Measurements from ENCODE around the gene GFI1B. TPM values are rescaled to one million over a fixed set of nuclear protein-coding genes. Genes with fewer than 3 reads are reported as not detected.

GFI1B gene
- not detected for total RNA-seq

DNA sequence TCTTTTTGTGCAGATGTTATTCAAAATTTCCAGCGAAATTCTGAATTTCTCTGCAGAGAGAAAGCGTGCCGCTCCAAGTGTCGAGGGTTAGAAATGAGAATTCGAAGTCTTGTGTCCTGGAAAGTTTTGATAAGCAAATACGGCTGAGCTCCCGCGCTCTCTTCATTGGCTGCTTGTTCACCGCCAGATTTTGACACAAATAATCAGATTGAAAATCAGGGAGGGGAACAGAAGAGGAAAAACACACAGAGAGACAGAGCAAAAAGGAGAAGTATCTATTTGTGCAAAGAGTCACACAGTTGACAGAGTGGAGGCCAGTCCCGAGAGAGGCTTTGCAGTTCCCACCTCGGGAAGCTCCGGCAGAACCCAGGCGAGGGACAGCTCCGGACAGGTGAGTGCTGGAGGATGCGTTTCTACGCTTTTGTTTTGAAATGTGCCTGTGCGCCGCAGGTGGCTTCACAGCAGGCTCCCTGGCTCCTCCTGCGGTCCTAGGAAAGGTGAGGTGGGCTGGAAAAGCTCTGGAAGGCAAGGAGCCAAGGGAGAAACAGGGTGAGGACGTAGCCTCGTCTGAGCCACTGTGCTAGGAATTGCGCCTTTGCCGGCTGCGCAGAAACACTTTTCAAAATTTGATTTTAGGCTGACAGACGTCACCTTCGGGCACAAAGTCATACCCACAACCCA, at the start of gene GFI1B:
Gene GFI1B, plus strand, starts transcription at position 244 of the 681 bp plus-strand sequence. CDS start 7,985 bp downstream, outside the sequence.
- peaks cover 4% of the 10 kb centered on the region for H3K4me1 Mint-ChIP-seq
- no peak within 1 kb of the TSS for H3K4me3 Mint-ChIP-seq
- POLR2A ChIA-PET = no interaction called here
- CTCF ChIA-PET = interaction anchor here (0.8 to 3.4 kb wide), 4 partner anchors 9 to 43 kb away, joined by 3 to 10 read pairs (median 4); no protein-coding TSS in a partner anchor
- H3K9me3 Mint-ChIP-seq = no peaks in the 10 kb centered on the region
- DNase-seq = no peak
- peaks cover 49% of the 10 kb centered on the region for H3K27me3 Mint-ChIP-seq
- no peak within 1 kb of the TSS for H3K27ac Mint-ChIP-seq
- H3K36me3 Mint-ChIP-seq (ENCODE audit: low read depth) = no peaks in the 10 kb centered on the region

DNA sequence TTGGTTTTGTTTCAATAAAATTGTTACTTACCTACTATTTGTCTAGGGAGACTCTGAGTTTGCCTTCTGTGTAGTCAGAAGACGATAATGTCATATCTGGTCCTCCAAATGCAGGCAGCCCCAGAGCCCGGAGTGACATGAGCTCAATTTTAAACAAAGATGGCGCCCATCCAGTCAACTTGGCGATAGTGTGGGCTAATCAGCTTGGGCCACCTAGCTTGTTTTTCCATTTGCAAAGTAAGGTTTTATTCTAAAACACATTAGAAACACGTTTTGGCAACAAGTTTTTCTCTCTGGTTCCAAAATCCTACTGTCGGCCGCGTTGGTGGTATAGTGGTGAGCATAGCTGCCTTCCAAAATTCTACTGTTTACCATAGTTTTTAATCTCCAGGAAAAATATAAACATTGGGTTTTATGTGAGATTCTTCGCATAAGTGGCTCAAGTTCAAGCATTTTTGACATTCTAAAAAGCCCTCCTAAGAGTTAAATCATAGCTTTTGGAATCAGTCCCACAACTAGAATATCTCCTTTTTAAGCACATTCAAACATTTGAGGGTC, 47.2 kb upstream of the GFI1B start:
- Mint-ChIP-seq H3K9me3 (no peaks in the 10 kb centered on the region), H3K4me3 (no peak overlapping the region), H3K4me1 (no peaks in the 10 kb centered on the region), H3K36me3 (ENCODE audit: low read depth) (peaks cover 26% of the 10 kb centered on the region), H3K27ac (no peak overlapping the region), H3K27me3 (no peaks in the 10 kb centered on the region)
- POLR2A ChIA-PET = interaction anchor here (1.5 kb wide), 1 partner anchor 14 kb away, joined by 3 read pairs; no protein-coding TSS in a partner anchor
- CTCF ChIA-PET = interaction anchor here (1.5 kb wide), 1 partner anchor 69 kb away, joined by 3 read pairs; no protein-coding TSS in a partner anchor
- no peak for DNase-seq

DNA sequence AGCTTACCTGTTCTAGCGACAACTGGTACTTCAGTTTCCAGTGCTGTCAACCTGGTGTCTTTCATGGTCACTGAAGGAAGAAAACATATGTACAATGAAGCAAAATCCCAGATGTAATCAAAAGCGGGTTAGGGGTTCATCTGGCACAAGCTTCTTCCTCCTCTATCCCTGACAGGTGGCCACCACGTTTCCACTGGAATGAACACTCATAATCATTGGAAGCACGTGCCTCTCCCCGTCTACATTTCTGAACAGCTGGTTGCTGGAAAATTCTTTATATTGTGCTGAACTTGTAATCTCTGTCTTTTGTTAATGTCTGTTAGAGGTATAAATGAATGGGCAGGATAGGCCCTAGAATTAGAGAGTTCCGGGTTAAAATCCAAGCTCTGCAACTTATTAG, 43.5 kb upstream of the GFI1B start:
- POLR2A ChIA-PET = interaction anchor here (1.1 to 2.8 kb wide), 2 partner anchors 8 to 10 kb away, joined by 4 to 18 read pairs; partner anchors contain the start of gene TSC1
- no peaks in the 10 kb centered on the region for H3K4me1 Mint-ChIP-seq
- peaks cover 12% of the 10 kb centered on the region for H3K36me3 Mint-ChIP-seq (ENCODE audit: low read depth)
- DNase-seq = no peak
- CTCF ChIA-PET = interaction anchor here (0.8 to 1.8 kb wide), 2 partner anchors 8 to 37 kb away, joined by 4 read pairs; no protein-coding TSS in a partner anchor
- H3K9me3 Mint-ChIP-seq = no peaks in the 10 kb centered on the region
- no peaks in the 10 kb centered on the region for H3K27me3 Mint-ChIP-seq
- H3K27ac Mint-ChIP-seq = no peak overlapping the region
- no peak overlapping the region for H3K4me3 Mint-ChIP-seq

DNA sequence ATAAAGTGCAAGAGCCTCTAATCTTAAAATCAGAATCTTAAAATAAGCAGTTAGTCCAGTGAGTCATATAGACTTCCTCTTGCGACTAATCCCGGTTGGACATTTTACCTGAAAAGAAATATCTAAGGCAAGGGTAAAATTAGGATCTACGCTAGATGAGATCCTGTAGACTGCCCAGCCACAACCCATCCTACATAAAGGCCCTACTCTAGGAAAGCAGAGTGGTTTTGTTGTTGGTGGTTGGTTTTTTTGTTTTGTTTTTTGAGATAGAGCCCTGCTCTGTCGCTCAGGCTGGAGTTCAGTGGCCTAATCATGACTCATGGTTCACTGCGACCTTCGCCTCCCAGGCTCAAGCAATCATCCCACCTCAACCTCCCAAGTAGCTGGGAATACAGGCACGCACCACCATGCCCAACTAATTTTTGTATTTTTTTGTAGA, 41.0 kb upstream of the GFI1B start:
- no peak for DNase-seq
- Mint-ChIP-seq H3K4me3 (no peak overlapping the region), H3K27ac (no peak overlapping the region), H3K27me3 (no peaks in the 10 kb centered on the region), H3K36me3 (ENCODE audit: low read depth) (peaks cover 3% of the 10 kb centered on the region), H3K9me3 (no peaks in the 10 kb centered on the region), H3K4me1 (peaks cover 4% of the 10 kb centered on the region)
- CTCF ChIA-PET = no interaction called here
- POLR2A ChIA-PET = no interaction called here

DNA sequence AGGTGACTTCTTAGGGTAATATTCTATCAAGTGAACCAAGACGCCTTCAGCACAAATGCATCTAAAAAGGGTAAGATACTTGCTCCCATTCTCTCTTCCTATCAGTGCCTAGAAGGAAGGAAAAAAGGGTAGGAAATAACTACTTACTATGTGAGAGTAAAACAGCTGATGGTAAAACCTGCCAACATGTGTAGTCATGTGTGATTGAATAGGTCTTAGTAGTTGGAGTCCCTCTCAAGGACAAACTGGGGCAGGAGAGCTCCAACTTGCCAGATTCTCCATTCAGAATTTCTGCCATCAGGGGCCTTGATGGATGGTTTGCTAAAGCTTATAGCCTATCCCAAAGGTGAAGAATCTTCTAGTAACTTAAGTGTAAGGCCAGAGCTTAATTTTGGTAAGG, 39.3 kb upstream of the GFI1B start:
- POLR2A ChIA-PET = no interaction called here
- Mint-ChIP-seq H3K4me1 (peaks cover 17% of the 10 kb centered on the region), H3K27me3 (no peaks in the 10 kb centered on the region), H3K9me3 (no peaks in the 10 kb centered on the region), H3K27ac (no peak overlapping the region), H3K36me3 (ENCODE audit: low read depth) (peaks cover 3% of the 10 kb centered on the region), H3K4me3 (no peak overlapping the region)
- no peak for DNase-seq
- CTCF ChIA-PET = no interaction called here

DNA sequence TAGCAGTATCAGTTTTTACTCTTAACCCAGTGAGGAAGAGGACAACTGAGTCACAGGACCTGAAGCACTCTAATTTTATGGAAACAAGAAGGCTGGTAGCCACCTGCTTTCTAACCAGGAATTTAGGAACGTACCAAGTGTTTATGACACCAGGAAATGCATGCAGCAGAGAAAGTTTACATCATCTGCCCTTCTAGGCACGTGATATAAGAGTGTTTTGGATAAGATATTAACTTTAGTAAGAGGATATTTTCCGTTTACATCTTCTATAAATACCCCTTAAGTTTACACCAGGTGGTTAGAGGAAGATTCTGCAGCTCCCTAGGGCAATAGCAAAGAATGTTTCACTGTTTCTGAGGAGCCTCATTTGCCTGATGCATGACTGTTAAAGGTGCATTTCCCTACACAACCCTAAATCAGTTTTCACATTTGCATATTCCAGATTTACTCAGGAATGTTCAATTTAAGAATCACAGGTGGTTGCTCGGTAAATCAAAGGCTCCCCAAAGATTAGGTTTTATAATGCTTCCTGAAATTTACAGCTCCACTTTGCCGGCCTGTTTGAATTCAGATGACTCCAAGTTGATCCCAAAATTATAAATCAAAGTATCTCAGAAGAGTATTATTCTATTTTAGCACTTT, 35.8 kb upstream of the GFI1B start:
- no peak for DNase-seq
- peaks cover 3% of the 10 kb centered on the region for H3K36me3 Mint-ChIP-seq (ENCODE audit: low read depth)
- H3K27ac Mint-ChIP-seq = no peak overlapping the region
- peak overlapping the region; percentile 91 for H3K4me3 Mint-ChIP-seq
- ChIA-PET CTCF (interaction anchor here (1.6 kb wide), 1 partner anchor 201 kb away, joined by 4 read pairs; no protein-coding TSS in a partner anchor), POLR2A (interaction anchor here (0.9 to 3.7 kb wide), 2 partner anchors 8 to 88 kb away, joined by 4 to 27 read pairs; partner anchors contain the start of gene GTF3C5)
- no peaks in the 10 kb centered on the region for H3K27me3 Mint-ChIP-seq
- peaks cover 26% of the 10 kb centered on the region for H3K4me1 Mint-ChIP-seq
- no peaks in the 10 kb centered on the region for H3K9me3 Mint-ChIP-seq

DNA sequence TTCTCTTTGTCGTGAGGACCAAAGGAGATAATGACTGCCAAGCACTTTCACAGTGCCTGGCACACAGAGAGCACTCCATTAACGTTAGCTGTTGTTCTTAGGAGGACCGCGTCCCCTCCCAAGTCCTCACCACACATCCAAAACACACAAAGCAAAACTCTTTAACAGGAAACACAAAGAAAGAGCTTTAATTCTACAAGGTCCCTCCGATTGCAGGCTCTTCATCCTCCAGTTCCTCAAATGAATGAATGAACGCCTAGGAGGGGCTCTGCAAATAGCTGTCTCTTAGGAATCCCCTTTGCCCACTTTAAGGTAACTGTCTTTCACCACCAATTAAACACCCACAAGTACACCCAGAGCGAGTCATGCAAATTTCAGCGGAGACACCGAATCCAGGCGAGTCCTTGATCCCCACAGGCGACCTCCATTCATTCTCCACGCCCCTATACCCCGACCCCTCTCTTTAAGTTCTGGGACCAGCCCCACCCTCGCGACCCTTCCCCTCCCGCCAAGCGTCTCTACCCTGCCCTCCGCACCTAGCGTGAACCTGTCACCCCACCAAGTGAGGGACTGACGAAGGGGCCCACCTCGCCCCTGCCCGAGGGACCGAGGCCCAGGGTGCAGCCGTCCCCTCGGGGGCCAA, 34.7 kb upstream of the GFI1B start:
- Mint-ChIP-seq H3K27me3 (no peaks in the 10 kb centered on the region), H3K4me3 (peak overlapping the region; percentile 91), H3K36me3 (ENCODE audit: low read depth) (peaks cover 3% of the 10 kb centered on the region), H3K9me3 (no peaks in the 10 kb centered on the region), H3K27ac (peak overlapping the region; percentile 71), H3K4me1 (peaks cover 26% of the 10 kb centered on the region)
- POLR2A ChIA-PET = interaction anchor here (0.6 to 3.7 kb wide), 13 partner anchors 8 to 1818 kb away, joined by 3 to 27 read pairs (median 4); partner anchors contain the start of genes DDX31, GTF3C4, GTF3C5 and NUP214
- CTCF ChIA-PET = interaction anchor here (0.6 to 1.6 kb wide), 3 partner anchors 43 to 200 kb away, joined by 3 to 4 read pairs (median 3); partner anchors contain the start of gene GTF3C5
- DNase-seq = no peak

DNA sequence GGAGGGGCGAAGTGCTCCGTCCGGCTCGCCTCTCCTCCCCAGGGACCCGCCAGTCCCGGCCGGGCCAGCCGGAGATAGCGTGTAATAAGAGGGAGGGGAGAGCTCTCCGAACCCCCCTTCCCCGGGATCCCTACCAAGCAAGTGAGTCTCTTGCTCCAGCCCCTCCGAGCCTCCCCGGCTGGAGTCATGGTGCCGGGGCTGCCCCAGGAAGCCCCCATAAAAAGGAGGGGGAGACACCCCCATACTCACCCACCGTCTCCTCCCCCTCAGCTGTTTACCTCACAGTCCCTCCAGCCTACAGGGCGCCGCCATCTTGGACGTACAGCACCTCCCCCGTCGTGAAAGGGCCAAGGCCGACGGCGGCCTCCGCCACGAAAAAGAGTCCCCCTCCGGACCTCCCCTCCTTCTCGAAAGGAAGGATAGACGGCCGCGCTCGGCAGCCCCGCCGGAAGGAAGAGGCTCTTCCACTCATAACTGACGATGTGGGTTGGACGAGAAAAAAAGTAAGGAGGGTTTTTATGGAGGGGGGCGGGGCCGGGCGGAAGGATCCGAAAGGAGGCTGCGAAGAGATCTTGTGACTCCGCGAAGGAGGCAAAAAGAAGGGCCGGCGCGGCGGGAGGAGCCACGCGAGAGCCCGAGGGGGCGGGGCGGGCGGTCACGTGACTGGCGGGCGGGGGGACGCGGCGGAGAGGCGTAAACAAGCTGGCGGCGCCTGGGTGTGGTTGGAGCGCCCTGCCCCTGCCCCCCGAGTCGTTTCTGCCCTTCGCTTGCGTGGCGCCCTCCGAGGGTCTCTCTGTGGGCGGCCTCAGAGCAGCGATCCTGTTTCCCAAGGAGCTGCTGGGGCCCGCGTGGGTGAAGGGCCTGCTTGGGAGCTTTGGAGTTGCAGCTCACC, 34.0 kb upstream of the GFI1B start, which contains the start of gene TSC1:
Gene TSC1, minus strand, starts transcription at position 323 of the 892 bp plus-strand sequence. CDS start 15,744 bp downstream, outside the sequence.
- peak; percentile 98 for DNase-seq
- Mint-ChIP-seq H3K9me3 (no peaks in the 10 kb centered on the region), H3K27me3 (no peaks in the 10 kb centered on the region), H3K36me3 (ENCODE audit: low read depth) (peaks cover 3% of the 10 kb centered on the region), H3K27ac (peak within 1 kb of the TSS; percentile 98), H3K4me1 (peaks cover 26% of the 10 kb centered on the region), H3K4me3 (peak within 1 kb of the TSS; percentile 91)
- POLR2A ChIA-PET = interaction anchor here (0.6 to 3.7 kb wide), 17 partner anchors 9 to 1819 kb away, joined by 3 to 27 read pairs (median 3); partner anchors contain the start of genes DDX31, GTF3C4, GTF3C5 and NUP214
- CTCF ChIA-PET = interaction anchor here (0.7 to 1.6 kb wide), 5 partner anchors 34 to 200 kb away, joined by 3 to 4 read pairs (median 3); partner anchors contain the start of gene GFI1B

DNA sequence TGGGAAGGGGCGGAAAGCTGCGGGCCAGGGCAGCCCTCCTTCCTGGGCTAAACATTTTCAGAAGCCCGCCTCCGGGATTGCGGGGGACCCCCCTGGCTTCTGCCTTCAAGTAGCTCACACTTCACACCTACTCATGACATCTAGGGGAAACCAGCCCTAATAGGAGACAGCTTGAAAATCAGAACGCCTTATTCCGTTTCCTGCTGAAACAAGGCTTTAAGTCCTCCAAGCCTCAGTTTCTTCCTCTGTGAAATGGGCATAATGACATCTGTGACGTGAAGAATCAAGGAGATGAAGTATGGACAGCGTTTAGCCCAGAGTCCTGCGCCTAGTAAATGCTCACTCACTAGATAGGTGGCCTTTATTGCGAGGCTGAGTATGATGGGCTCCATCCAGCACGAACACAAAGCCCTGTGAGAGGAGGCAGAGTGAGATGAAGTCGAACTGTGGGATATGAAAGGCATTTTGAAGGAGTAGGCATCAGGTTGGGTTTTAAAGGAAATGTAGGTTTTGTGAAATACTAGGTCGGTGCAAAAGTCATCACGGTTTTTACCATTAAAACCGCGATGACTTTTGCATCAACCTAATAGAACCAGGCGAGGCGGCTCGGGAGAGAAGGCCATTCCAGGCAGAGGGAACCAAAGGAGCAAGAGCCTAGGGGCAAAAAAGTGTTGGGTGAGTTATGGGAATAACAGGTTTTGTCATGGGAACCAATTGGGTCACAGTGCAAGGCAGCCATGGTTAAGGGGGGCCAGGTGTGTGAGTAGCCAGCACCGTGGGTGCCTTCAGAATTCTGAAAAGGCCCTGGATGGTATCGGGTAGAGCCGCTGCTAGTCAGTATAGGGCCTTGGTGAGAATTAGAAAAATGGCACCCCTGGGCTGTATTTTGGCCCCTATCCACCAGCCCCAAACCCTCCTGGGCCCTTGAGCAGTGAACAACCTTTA, 33.0 kb upstream of the GFI1B start:
- Mint-ChIP-seq H3K9me3 (no peaks in the 10 kb centered on the region), H3K4me1 (peaks cover 26% of the 10 kb centered on the region), H3K27ac (peak overlapping the region; percentile 98), H3K27me3 (no peaks in the 10 kb centered on the region), H3K36me3 (ENCODE audit: low read depth) (peaks cover 3% of the 10 kb centered on the region), H3K4me3 (peak overlapping the region; percentile 91)
- ChIA-PET CTCF (interaction anchor here (0.7 to 1.4 kb wide), 4 partner anchors 33 to 176 kb away, joined by 3 to 4 read pairs (median 3); partner anchors contain the start of gene GFI1B), POLR2A (interaction anchor here (0.6 to 3.7 kb wide), 12 partner anchors 10 to 1820 kb away, joined by 3 to 27 read pairs (median 4); partner anchors contain the start of genes DDX31, GTF3C4, GTF3C5 and NUP214)
- DNase-seq = no peak

DNA sequence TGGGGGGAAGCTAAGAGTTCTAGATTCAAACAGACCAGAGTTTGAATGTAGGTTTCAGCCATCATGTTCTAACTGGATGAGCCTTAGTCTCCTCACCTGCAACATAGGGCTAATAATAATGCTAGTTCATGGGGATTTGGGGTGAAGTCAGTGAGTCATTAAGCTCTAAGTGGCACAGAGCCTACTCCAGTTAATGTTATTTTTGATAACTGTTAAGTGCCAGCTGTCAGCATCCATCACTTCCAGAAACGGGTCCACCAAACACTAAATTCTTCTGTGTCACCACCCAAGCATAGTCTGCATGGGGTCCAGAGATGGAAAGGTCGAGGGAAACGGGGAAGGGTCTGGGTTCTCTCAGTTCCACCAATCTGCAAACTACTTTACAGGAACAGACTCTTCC, 32.3 kb upstream of the GFI1B start:
- Mint-ChIP-seq H3K9me3 (no peaks in the 10 kb centered on the region), H3K27ac (no peak overlapping the region), H3K4me3 (no peak overlapping the region), H3K36me3 (ENCODE audit: low read depth) (peaks cover 3% of the 10 kb centered on the region), H3K4me1 (peaks cover 26% of the 10 kb centered on the region), H3K27me3 (no peaks in the 10 kb centered on the region)
- DNase-seq = no peak
- CTCF ChIA-PET = interaction anchor here (1.4 kb wide), 1 partner anchor 32 kb away, joined by 4 read pairs; the partner anchor contains the start of gene GFI1B
- POLR2A ChIA-PET = interaction anchor here (3.7 kb wide), 1 partner anchor 84 kb away, joined by 27 read pairs; the partner anchor contains the start of gene GTF3C5
